K562 (cell line): ENCODE data around the gene RMI1.

Source experiments
- ATF4 ChIP-seq: fragments of 450-650 bp; formaldehyde crosslinking; IDR thresholded peaks from 2 replicates; pipeline ENCODE4 v1.4.0; 2022; ENCODE audit warnings: mild to moderate bottlenecking, moderate library complexity
- DACH1 ChIP-seq: fragments of 450-650 bp; IDR thresholded peaks from 2 replicates; pipeline ENCODE4 v1.6.1; 2018; ENCODE audit not compliant: partially characterized antibody
- ZNF830 ChIP-seq: fragments of 250-450 bp; sonication (Bioruptor Pico); IDR thresholded peaks from 2 replicates; pipeline ENCODE4 v1.5.0; 2021; ENCODE audit warnings: mild to moderate bottlenecking

DNA sequence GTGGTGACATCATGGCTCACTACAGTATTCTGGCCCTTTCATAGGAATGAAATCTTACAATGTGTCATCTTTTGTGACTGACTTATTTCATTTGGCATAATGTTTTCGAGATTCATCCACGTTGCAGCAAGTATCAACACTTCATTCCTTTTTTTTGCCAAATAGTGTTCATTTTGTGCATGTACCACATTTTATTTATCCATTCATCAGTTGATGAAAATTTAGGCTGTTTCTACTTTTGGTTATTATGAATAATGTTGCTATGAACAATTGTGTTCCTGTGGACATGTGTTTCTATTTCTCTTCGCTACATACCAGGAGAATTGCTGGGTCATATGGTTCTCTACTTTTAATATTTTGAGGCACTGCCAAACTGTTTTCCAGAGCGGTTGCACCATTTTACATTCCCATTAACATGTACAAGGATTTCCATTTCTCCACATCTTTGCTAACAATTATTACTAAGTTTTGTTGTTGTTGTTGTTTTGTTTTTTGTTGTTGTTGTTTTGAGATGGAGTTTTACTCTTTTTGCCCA, 43.5 kb downstream of the RMI1 start:
- TF ChIP-seq ATF4 (CRISPR knock-in tag) (no peak), ZNF830 (no peak), DACH1 (no peak)
